Endothelial cell of umbilical vein (primary cell): ENCODE results near the gene HBS1L. TPM values are rescaled to one million over a fixed set of nuclear protein-coding genes. Genes with fewer than 3 reads are reported as not detected.

Source experiments
- BruUV-seq: library from RNA; stranded (reverse); fragments of 400-500 nt; replicated peaks from 2 replicates; lab custom pipeline; 2021; lab: Mats Ljungman, UMichigan
- CTCF ChIA-PET: fragments of 300-600, 350-600 bp; sonication (Branson Sonifier 250); formaldehyde crosslinking; loops from one replicate; lab custom pipeline; 2021; ENCODE audit warnings: antibody characterized with exemption, inconsistent platforms; lab: Charles Lee
- POLR2A ChIA-PET: fragments of 300-600, 350-600 bp; sonication (Branson Sonifier 250); formaldehyde crosslinking; loops from one replicate; lab custom pipeline; 2021; ENCODE audit warnings: antibody characterized with exemption, inconsistent platforms; lab: Charles Lee
- DNase-seq: peaks from one replicate; pipeline ENCODE4 v3.0.0-alpha.2; 2011; ENCODE audit warnings: low read depth, low spot score
- FAIRE-seq: peaks from 2 replicates; lab custom pipeline; 2011; peaks lifted over from hg19 to GRCh38; lab: Jason Lieb, UNC
- H2AFZ ChIP-seq: 2 replicates; pipeline ENCODE4 v1.6.0; 2012; ENCODE audit warnings: low read depth, low read length, control low read depth, inconsistent platforms
- H3K27ac ChIP-seq: 2 replicates; pipeline ENCODE4 v1.5.1; 2011; ENCODE audit warnings: low read depth, mild to moderate bottlenecking, control low read depth, low read length, moderate library complexity; ENCODE audit not compliant: insufficient read depth
- H3K27me3 ChIP-seq, 2 experiments: 2 replicates each; pipeline versions ENCODE4 v1.6.0 to v1.6.1; 2011; ENCODE audit warnings: low read length in 2 of 2, mixed read lengths in 1 of 2; ENCODE audit not compliant: control insufficient read depth in 2 of 2, insufficient read depth in 2 of 2
- H3K36me3 ChIP-seq, 2 experiments: 2 replicates in 1 of 2; 3 replicates in 1 of 2; pipeline ENCODE4 v1.5.1; 2011; ENCODE audit warnings: low read length in 2 of 2, mild to moderate bottlenecking in 1 of 2, moderate library complexity in 1 of 2; ENCODE audit not compliant: control insufficient read depth in 2 of 2, insufficient read depth in 2 of 2; ENCODE audit errors: extremely low read depth in 1 of 2
- H3K4me1 ChIP-seq: 3 replicates; pipeline ENCODE4 v1.5.1; 2011; ENCODE audit warnings: mild to moderate bottlenecking, low read length; ENCODE audit not compliant: control insufficient read depth, insufficient read depth; ENCODE audit errors: extremely low read depth
- H3K4me2 ChIP-seq: 2 replicates; pipeline ENCODE4 v1.6.1; 2011; ENCODE audit warnings: low read length, control low read depth, mixed read lengths; ENCODE audit not compliant: insufficient read depth
- H3K4me3 ChIP-seq, 3 experiments: fragments of 200-600 bp in 1 of 3; sonication (generic), shearing (Covaris generic) in 1 of 3; replicated peaks in 1 of 3; 2 replicates each; pipeline ENCODE4 v1.5.1; 2011 to 2016; ENCODE audit warnings: control low read depth in 3 of 3, low read length in 3 of 3, mild to moderate bottlenecking in 2 of 3, inconsistent platforms in 1 of 3, low read depth in 1 of 3, moderate library complexity in 1 of 3; ENCODE audit not compliant: insufficient read depth in 1 of 3
- H3K79me2 ChIP-seq: 2 replicates; pipeline ENCODE4 v1.6.0; 2012; ENCODE audit warnings: low read length, inconsistent platforms; ENCODE audit not compliant: control insufficient read depth, insufficient read depth
- H3K9ac ChIP-seq: replicated peaks from 2 replicates; pipeline ENCODE3; 2011; ENCODE audit warnings: low read length, control low read depth; ENCODE audit not compliant: insufficient read depth; ENCODE audit errors: extremely low read depth
- H3K9me1 ChIP-seq: replicated peaks from 3 replicates; pipeline ENCODE4 v1.6.0; 2011; ENCODE audit warnings: mild to moderate bottlenecking, low read length; ENCODE audit not compliant: control insufficient read depth, insufficient read depth; ENCODE audit errors: extremely low read depth
- H3K9me3 ChIP-seq: replicated peaks from 2 replicates; pipeline ENCODE4 v1.5.1; 2012; ENCODE audit warnings: low read length, inconsistent platforms; ENCODE audit not compliant: control insufficient read depth, insufficient read depth
- H4K20me1 ChIP-seq: replicated peaks from 2 replicates; pipeline ENCODE3; 2011; ENCODE audit warnings: mild to moderate bottlenecking, low read length; ENCODE audit not compliant: control insufficient read depth, insufficient read depth; ENCODE audit errors: extremely low read depth
- EZH2 ChIP-seq: IDR thresholded peaks from 2 replicates; pipeline ENCODE4 v1.6.1; 2012; ENCODE audit warnings: borderline replicate concordance, low read depth, mild to moderate bottlenecking, moderate library complexity, low read length, inconsistent platforms; ENCODE audit not compliant: severe bottlenecking
- FOS ChIP-seq: IDR thresholded peaks from 2 replicates; pipeline ENCODE4 v1.6.1; 2011; ENCODE audit warnings: mild to moderate bottlenecking, low read length, moderate library complexity, borderline replicate concordance; ENCODE audit not compliant: insufficient read depth
- GATA2 ChIP-seq: IDR thresholded peaks from 2 replicates; pipeline ENCODE4 v1.7.0; 2011; ENCODE audit warnings: low read depth, mild to moderate bottlenecking, moderate library complexity, mixed read lengths, low read length; ENCODE audit not compliant: insufficient read length, insufficient read depth
- JUN ChIP-seq: IDR thresholded peaks from 2 replicates; pipeline ENCODE4 v1.6.1; 2011; ENCODE audit warnings: borderline replicate concordance, low read depth; ENCODE audit not compliant: insufficient read length, insufficient read depth
- POLR2AphosphoS5 ChIP-seq: IDR thresholded peaks from 2 replicates; pipeline ENCODE4 v1.6.1; 2012; ENCODE audit warnings: low read depth, mild to moderate bottlenecking, control low read depth, low read length, moderate library complexity; ENCODE audit not compliant: insufficient read depth
- dilution Hi-C: fragments of 300-500 bp; cut with MboI; formaldehyde crosslinking; loops from one replicate; pipeline ENCODE4 v1.15.0; 2019; ENCODE audit warnings: low sequenced_read_pairs; ENCODE audit not compliant: extremely low pct_ligation_motif_present
- intact Hi-C: fragments of 100-400 bp; cut with micrococcal nuclease; formaldehyde crosslinking; loops from one replicate; pipeline ENCODE4 v1.10.0; 2022
- polyA plus RNA-seq, 4 experiments: library from polyadenylated mRNA; depleted of rRNA in 3 of 4; stranded (reverse) in 3 of 4; unstranded in 1 of 4; fragments of >200 nt; gene quantifications; 2 replicates each; pipeline versions ENCODE4 v1.2.1 to v1.2.3, GENCODE V29; 2011 to 2012; ENCODE audit warnings: missing spikeins in 1 of 4
- total RNA-seq: library from RNA; stranded (reverse); gene quantifications from 2 replicates; pipeline ENCODE4 v1.2.3, GENCODE V29; 2021
- TF ChIP-seq, protein P1 (sequence below), 2 donors: IDR thresholded peaks; 1 replicate in 1 of 2; 2 replicates in 1 of 2; pipeline ENCODE4 v1.5.1; 2011; ENCODE audit warnings: low read length in 2 of 2, mild to moderate bottlenecking in 2 of 2, moderate library complexity in 2 of 2, control low read depth in 1 of 2, inconsistent platforms in 1 of 2, low read depth in 1 of 2; ENCODE audit not compliant: insufficient read depth in 1 of 2; ENCODE audit errors: extremely low read depth in 1 of 2
- TF ChIP-seq, protein P2 (sequence below): IDR thresholded peaks from 2 replicates; pipeline ENCODE4 v1.6.1; 2011; ENCODE audit not compliant: insufficient read depth, insufficient read length

The HBS1L gene
- total and polyA plus RNA-seq, 2 donors (not counting 3 experiments of a cell fraction or from before 2014, with no cell fraction given), result 23.7 to 74.6 TPM

DNA sequence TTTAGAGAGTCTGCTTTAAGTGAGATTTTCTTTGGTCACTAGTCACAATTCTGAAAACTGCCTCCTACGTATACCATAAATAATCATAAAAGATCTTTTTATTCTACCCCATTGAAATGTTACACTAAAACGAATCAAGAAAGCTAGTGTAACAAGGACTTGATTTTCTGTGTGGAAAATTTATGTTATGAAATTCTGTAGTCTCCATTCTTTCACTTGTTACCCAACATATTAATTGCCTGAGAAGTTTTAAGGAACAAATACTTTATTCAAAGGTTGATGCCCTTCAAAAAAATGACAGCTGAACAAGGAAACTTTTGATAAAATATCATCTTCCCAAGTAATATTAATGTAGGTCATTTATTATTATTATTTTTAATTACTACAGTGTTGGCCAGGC is 13.3 kb upstream of the HBS1L start:
- Histone ChIP-seq H3K27me3 (peaks cover 0 to 3% of the 10 kb centered on the region in 2 experiments), H3K9me3 (no peaks in the 10 kb centered on the region), H3K4me2 (no peak overlapping the region), H3K36me3 (no peaks in the 10 kb centered on the region), H3K9me1 (no peaks in the 10 kb centered on the region), H3K27ac (no peak overlapping the region), H4K20me1 (no peaks in the 10 kb centered on the region), H3K4me1 (peaks cover 12% of the 10 kb centered on the region), H3K4me3 (no peak overlapping the region), H3K79me2 (no peaks in the 10 kb centered on the region), H3K9ac (no peak overlapping the region), H2AFZ (no peak overlapping the region)
- no TSS peak for BruUV-seq
- POLR2A ChIA-PET, result no interaction called here
- intact Hi-C loops (loop anchor here (5.0 kb wide), 1 partner anchor 114 kb away; the partner anchor contains the start of gene MYB), dilution Hi-C loops (no loop called here)
- CTCF ChIA-PET, result no interaction called here
- FAIRE-seq, result no peak
- TF ChIP-seq, protein P1, sequence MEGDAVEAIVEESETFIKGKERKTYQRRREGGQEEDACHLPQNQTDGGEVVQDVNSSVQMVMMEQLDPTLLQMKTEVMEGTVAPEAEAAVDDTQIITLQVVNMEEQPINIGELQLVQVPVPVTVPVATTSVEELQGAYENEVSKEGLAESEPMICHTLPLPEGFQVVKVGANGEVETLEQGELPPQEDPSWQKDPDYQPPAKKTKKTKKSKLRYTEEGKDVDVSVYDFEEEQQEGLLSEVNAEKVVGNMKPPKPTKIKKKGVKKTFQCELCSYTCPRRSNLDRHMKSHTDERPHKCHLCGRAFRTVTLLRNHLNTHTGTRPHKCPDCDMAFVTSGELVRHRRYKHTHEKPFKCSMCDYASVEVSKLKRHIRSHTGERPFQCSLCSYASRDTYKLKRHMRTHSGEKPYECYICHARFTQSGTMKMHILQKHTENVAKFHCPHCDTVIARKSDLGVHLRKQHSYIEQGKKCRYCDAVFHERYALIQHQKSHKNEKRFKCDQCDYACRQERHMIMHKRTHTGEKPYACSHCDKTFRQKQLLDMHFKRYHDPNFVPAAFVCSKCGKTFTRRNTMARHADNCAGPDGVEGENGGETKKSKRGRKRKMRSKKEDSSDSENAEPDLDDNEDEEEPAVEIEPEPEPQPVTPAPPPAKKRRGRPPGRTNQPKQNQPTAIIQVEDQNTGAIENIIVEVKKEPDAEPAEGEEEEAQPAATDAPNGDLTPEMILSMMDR (IDR thresholded peaks at IDR 0.05; ENCODE audit: extremely low read depth in 1 of 2, insufficient read depth in 1 of 2, low read depth in 1 of 2, low read length in 2 of 2), result no peak
- TF ChIP-seq EZH2, result no peak
- TF ChIP-seq GATA2, result no peak
- no peak for TF ChIP-seq FOS
- TF ChIP-seq JUN, result no peak
- TF ChIP-seq POLR2AphosphoS5, result no peak
- TF ChIP-seq, protein P2, sequence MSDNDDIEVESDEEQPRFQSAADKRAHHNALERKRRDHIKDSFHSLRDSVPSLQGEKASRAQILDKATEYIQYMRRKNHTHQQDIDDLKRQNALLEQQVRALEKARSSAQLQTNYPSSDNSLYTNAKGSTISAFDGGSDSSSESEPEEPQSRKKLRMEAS, result no peak
- no peak for DNase-seq
